Measurements from ENCODE around the gene AFF3.
A peak's percentile ranks its signal among the peaks of the same experiment; 100 is the strongest.

AFF3 gene

GRCh38 chr2:99707592-99707991, 434.8 kb downstream of the AFF3 start:
- no peak for TF ChIP-seq CTCF (conservative IDR thresholded peaks at IDR 0.05)
- no peak overlapping the region for H3K27ac ChIP-seq

GRCh38 chr2:99706735-99707134, 435.7 kb downstream of the AFF3 start:
- TF ChIP-seq CTCF (conservative IDR thresholded peaks at IDR 0.05), result no peak
- no peak overlapping the region for H3K27ac ChIP-seq

GRCh38 chr2:99701503-99701902, 440.9 kb downstream of the AFF3 start:
- no peak for TF ChIP-seq CTCF (conservative IDR thresholded peaks at IDR 0.05)
- no peak overlapping the region for H3K27ac ChIP-seq

GRCh38 chr2:99700482-99701398, 441.6 kb downstream of the AFF3 start:
- no peak for TF ChIP-seq CTCF (conservative IDR thresholded peaks at IDR 0.05)
- no peak overlapping the region for H3K27ac ChIP-seq

- H3K27ac ChIP-seq, result no peak overlapping the region
- no peak for TF ChIP-seq CTCF (conservative IDR thresholded peaks at IDR 0.05)
Observed at GRCh38 chr2:99698896-99699295, 443.5 kb downstream of the AFF3 start.

- no peak for TF ChIP-seq CTCF (conservative IDR thresholded peaks at IDR 0.05)
- H3K27ac ChIP-seq, result peak overlapping the region; percentile 30; the same call in 1 of the 2 replicates
Observed at GRCh38 chr2:99697811-99698568, 444.4 kb downstream of the AFF3 start.

- H3K27ac ChIP-seq, result no peak overlapping the region
- TF ChIP-seq CTCF (conservative IDR thresholded peaks at IDR 0.05), result no peak
Observed at GRCh38 chr2:99695944-99696253, 446.5 kb downstream of the AFF3 start.

Data from VCaP (cell line).